ENCODE measurements around the gene ADGRG3.
A peak's percentile ranks its signal among the peaks of the same experiment; 100 is the strongest.
"Not testable (repeated sequence)": the region's sequence is repeated elsewhere in the genome, so short reads cannot be mapped to it uniquely, and the experiment has no call there.

The ADGRG3 gene

GRCh38 chr16:57713596-57713995, 45.5 kb downstream of the ADGRG3 start:
- DNase-seq (ENCODE audit: low read depth, low spot score), result no peak

- no peak for DNase-seq (ENCODE audit: low read depth, low spot score)
Observed at GRCh38 chr16:57714047-57714446, 45.9 kb downstream of the ADGRG3 start.

- DNase-seq (ENCODE audit: low read depth, low spot score), result peak; percentile 73
Observed at GRCh38 chr16:57720142-57720575, 52.1 kb downstream of the ADGRG3 start.

GRCh38 chr16:57721356-57722209, 53.5 kb downstream of the ADGRG3 start:
- no peak for DNase-seq (ENCODE audit: low read depth, low spot score)

- DNase-seq (ENCODE audit: low read depth, low spot score), result no peak
Observed at GRCh38 chr16:57722210-57722499, 54.0 kb downstream of the ADGRG3 start.

GRCh38 chr16:57722651-57723050, 54.5 kb downstream of the ADGRG3 start:
- DNase-seq (ENCODE audit: low read depth, low spot score), result no peak

GRCh38 chr16:57723170-57723569, 55.1 kb downstream of the ADGRG3 start:
- peak; percentile 13 for DNase-seq (ENCODE audit: low read depth, low spot score)

GRCh38 chr16:57724531-57724930, 56.4 kb downstream of the ADGRG3 start:
- DNase-seq (ENCODE audit: low read depth, low spot score), result no peak

GRCh38 chr16:57725151-57725550, 57.0 kb downstream of the ADGRG3 start:
- DNase-seq (ENCODE audit: low read depth, low spot score), result no peak

- DNase-seq (ENCODE audit: low read depth, low spot score), result no peak
Observed at GRCh38 chr16:57725554-57725953, 57.4 kb downstream of the ADGRG3 start.

GRCh38 chr16:57725976-57726375, 57.9 kb downstream of the ADGRG3 start:
- no peak for DNase-seq (ENCODE audit: low read depth, low spot score)

- no peak for DNase-seq (ENCODE audit: low read depth, low spot score)
Observed at GRCh38 chr16:57726433-57726947, 58.4 kb downstream of the ADGRG3 start.

- DNase-seq (ENCODE audit: low read depth, low spot score), result no peak
Observed at GRCh38 chr16:57727610-57728009, 59.5 kb downstream of the ADGRG3 start.

- DNase-seq (ENCODE audit: low read depth, low spot score), result no peak
Observed at GRCh38 chr16:57728336-57729181, 60.5 kb downstream of the ADGRG3 start.

GRCh38 chr16:57729182-57729484, 61.0 kb downstream of the ADGRG3 start:
- no peak for DNase-seq (ENCODE audit: low read depth, low spot score)

GRCh38 chr16:57729852-57730251, 61.7 kb downstream of the ADGRG3 start:
- DNase-seq (ENCODE audit: low read depth, low spot score), result not testable (repeated sequence)

- DNase-seq (ENCODE audit: low read depth, low spot score), result no peak
Observed at GRCh38 chr16:57730771-57731730, 62.9 kb downstream of the ADGRG3 start.

- DNase-seq (ENCODE audit: low read depth, low spot score), result no peak
Observed at GRCh38 chr16:57732037-57732436, 63.9 kb downstream of the ADGRG3 start.

GRCh38 chr16:57732714-57733113, 64.6 kb downstream of the ADGRG3 start:
- DNase-seq (ENCODE audit: low read depth, low spot score), result no peak

- DNase-seq (ENCODE audit: low read depth, low spot score), result no peak
Observed at GRCh38 chr16:57734308-57734924, 66.3 kb downstream of the ADGRG3 start.

Measured in astrocyte of the hippocampus (primary cell).